Ramos (cell line): ENCODE measurements around the gene MEGF6.

Experiments
- in situ Hi-C: fragments of 300-500 bp; cut with MboI; formaldehyde crosslinking; loops from one replicate; pipeline ENCODE4 v1.14.3; 2022; ENCODE audit warnings: low sequenced_read_pairs; ENCODE audit not compliant: unreplicated experiment

MEGF6 gene

GRCh38 chr1:3514404-3514803, 96.9 kb downstream of the MEGF6 start:
- in situ Hi-C loops, result no loop called here

DNA sequence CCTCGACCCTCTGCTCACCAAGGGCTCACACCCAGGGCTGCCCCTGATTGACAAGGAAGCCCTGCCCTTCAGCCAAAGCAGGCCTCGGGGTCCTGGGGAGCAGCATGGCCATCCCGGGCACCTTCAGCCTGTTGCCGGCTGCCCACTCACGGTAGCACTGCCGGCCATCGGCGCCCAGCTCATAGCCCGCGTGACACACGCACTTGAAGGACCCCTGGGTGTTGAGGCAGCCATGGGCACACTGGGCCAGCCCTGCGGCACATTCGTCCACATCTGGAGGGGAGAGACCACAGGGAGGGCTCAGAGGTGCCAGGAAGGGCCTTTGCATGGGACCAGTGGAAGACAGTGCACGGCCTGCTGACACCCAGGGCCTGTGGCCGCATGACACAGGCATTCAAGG, 99.5 kb downstream of the MEGF6 start:
- in situ Hi-C loops, result no loop called here

DNA sequence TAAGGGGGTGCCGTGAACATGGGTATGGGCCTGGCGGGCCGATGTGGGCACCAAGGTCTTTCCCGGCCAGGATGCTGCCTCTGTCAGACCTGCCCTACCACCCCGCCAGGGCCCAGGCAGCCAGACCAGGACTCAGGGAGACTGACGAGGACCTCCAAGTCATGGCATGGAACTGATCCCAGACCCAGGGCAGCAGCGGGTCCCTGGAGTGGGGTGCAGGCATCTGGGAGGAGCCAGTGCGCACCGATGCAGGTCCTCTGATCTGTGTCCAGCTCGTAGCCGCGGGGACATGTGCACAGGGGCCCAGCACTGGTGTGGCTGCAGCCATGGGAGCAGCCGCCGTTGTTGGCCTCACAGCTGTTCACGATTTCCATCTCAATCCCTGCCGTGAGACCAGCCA, 100.0 kb downstream of the MEGF6 start:
- in situ Hi-C loops, result no loop called here

GRCh38 chr1:3510956-3511250, 100.4 kb downstream of the MEGF6 start:
- in situ Hi-C loops, result no loop called here

- in situ Hi-C loops, result no loop called here
These were observed 101.0 kb downstream of the MEGF6 start for GRCh38 chr1:3510136-3510955.

- in situ Hi-C loops, result no loop called here
These were observed 101.6 kb downstream of the MEGF6 start for GRCh38 chr1:3509721-3510120.

DNA sequence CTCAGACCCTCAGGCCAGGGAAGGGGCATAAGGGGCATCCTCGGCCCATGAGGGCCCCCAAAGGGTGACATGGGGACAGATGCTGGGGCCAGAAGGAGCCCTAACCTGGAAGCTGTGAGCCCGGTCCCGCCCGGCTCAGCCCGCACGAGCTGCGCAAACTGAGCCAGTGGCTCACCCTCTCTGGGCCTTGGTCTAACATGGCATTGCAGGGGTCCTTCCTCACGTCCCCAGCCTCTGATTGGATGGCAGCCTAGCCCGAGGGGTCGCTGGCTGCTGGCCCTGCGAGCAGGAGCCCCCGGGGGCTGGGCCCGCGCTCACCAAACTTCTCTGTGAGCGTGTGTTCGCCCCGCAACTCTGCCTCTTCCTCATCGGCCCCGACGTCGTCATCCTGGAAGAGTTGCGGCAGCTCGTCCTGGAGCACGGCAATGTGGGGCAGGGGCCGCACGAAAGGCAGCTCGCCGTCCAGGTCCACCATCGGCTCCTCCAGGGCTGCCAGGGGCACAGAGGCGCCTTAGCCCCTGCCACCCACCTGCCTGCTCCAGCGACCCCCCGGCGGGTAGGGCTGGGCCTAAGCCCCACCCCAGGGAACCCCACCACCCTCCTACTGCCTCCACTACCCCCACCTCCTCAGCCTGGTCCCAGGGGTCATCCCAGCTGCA, 102.4 kb downstream of the MEGF6 start:
- in situ Hi-C loops, result no loop called here

DNA sequence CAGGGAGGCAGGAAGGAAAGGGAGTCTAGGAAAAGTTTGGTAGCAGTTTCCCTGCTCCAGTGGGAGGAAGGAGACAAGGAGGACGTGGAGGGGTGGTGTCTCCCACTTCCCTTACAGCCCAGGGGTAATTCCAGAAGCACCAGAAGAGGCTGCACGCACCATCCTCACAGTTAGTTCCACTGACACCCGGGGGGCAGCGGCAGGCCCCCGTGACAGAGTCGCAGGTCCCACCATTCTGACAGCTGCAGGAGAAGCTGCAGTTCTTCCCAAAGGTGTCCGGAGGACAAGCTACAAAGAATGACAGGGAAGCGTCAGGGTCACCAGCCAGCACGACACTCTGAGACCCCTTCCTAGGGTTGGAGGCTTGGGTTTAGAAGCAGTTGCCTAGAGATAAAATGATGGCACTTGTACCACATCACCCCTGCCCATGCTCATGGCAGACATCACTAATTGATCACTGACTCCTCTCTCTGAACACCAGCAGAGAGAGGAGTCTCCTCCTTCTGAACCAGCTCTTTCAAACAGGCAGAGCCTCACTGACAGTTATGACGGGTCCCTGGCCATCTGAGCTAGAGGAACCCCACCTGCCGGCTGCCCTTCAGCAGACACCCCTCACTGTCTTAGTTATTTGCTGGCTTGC, 103.6 kb downstream of the MEGF6 start:
- in situ Hi-C loops, result no loop called here

DNA sequence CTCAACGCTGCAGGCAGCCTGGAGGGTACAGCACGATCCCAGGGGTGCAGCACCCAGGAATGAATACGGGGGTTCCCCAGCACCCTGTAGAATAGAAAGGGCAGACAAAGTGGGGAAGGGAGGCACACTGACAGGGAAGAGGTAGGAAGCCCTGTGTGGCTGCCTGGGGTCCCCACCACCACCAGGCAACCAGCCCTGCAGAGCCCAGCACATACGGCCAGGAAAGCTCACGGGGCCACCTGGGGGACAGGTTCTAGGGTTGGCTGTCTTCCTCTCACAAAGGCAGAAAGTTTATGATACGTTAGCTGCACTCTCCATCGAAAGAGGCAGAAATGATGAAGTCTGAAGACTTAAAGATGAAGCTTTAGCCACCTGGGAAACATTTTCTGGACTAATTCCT, 104.4 kb downstream of the MEGF6 start:
- in situ Hi-C loops, result no loop called here

GRCh38 chr1:3506041-3506440, 105.3 kb downstream of the MEGF6 start:
- in situ Hi-C loops, result no loop called here

DNA sequence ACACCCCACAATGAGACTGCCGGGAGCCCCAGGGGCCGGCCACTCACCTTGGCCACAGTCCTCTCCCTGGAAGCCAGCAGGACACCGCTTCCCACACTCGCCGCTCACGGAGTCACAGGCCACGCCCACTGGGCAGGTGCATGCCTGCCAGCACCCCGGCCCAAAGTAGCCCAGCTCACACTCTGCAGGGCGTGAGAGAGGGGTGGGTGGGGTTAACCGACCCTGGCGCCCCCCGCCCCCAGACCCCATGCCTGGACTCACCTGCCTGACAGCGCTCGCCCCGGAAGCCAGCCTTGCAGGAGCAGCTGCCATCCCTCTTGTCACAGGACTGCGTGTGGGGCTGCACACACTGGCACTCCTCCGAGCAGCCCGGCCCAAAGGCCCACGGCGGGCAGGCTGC, 106.1 kb downstream of the MEGF6 start:
- in situ Hi-C loops, result no loop called here

GRCh38 chr1:3504822-3505153, 106.5 kb downstream of the MEGF6 start:
- in situ Hi-C loops, result no loop called here

DNA sequence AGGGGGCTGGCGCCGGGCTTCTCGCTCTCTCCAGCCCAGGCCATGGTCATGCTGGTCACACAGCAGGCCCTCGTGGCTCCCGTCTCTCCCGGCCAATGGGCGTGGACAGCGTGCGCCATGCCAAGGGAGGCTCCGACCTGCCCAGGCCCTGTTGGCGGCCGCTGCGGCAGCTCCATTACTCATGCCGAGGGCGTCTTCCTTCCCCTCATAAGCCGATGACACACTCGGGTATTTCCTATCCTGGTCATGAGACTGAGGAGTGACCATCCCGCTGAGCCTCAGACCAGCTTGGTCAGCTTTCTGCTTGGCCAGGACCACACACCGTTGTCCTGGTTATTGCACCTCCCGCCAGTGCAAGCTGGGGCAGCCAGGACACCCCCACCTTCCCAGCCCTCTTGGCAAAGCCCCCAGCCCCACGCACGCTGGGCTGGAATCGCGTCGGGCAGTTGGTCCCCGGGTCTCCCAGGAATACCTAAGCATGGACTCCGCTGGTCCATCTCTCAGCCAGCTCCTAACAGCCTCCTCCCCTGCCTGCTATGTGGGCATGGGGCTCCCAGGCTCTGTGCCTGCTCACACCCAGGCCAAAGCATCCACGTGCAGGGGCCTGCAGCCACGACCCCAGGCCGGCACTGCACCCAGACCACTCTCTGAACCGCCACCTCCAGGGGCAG, 107.0 kb downstream of the MEGF6 start:
- in situ Hi-C loops, result no loop called here

GRCh38 chr1:3503525-3503886, 107.8 kb downstream of the MEGF6 start:
- in situ Hi-C loops, result no loop called here

- in situ Hi-C loops, result no loop called here
These were observed 108.4 kb downstream of the MEGF6 start for GRCh38 chr1:3502641-3503524.

DNA sequence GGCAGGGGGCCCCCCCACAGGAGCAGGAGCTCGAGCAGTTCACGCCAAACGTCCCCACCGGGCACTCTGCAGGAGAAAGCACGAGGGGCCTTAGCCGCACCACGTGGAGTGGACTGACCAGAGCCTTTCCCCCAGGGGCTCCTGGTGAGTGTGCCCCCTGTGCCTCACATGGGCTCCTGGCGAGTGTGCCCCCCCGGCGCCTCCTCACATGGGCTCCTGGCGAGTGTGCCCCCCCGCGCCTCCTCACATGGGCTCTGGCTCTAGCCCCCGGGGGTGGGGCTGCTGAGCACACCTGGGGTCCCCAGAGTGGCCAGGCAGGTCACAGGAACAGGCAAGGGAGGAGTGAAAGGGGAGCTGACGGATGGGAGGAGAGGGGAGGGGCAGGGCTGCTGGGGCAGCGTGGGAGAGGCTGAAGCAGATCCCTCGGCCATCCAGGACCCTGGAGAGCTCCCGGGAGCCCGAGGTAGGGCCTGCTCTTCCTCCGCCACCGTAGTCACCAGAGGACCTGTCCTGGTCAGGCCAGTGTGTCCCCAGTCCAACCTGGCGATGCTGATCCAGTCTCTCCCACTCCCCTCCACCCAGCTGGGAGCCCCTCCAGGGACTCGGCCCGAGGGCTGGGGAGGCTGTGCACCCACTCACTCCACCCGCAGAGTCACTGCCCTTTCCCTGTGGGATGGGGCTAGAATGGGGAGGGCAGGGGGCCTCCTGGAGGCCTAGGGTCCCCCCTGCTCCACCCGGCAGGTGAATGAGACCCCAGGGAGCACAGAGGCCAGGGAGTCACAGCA, 109.3 kb downstream of the MEGF6 start:
- in situ Hi-C loops, result no loop called here

DNA sequence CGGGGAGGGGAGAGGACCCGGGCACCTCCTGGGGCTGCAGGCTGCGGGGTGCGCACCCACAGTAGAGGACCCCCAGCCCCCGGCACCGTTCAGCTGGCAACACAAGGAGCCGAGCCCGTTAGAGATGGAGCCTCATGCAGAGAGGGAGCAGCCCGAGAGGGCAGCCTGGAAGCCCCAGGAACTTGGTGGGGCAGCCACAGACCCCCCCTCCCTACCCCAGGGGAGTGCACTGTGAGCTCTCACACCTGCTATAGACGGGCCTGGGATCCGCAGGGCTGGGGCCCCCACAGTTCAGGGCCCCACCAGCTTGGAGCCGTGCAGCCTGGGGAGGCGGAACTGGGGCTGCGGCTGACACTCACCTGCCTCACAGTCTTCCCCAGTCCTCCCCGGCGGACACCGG, 109.9 kb downstream of the MEGF6 start:
- in situ Hi-C loops, result no loop called here

GRCh38 chr1:3500265-3500835, 111.0 kb downstream of the MEGF6 start:
- in situ Hi-C loops, result no loop called here

DNA sequence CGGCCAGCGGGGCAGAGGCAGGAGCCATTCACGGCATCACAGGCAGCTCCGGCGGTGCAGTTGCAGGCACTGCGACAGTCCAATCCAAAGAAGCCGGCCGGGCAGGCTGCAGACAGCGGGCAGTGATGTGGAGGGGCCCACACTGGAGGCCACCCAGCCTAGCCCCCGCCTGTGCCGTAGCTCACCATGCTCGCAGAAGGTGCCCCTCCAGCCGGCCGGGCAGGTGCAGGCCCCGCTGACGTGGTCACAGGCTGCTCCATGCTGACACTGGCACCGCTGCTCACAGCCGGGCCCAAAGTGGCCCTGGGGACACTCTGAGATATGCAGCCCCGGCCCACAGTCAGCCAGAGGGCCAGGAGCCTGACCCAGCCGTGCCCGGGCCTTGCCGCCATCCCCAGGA, 111.7 kb downstream of the MEGF6 start:
- in situ Hi-C loops, result no loop called here
